GM10248 (cell line): ENCODE measurements around the gene DVL1.

Experiments
- CTCF ChIA-PET: fragments of 300-600 bp; sonication (Branson Sonifier 250); formaldehyde crosslinking; extraction: SDS; loops from one replicate; lab custom pipeline; 2021; ENCODE audit warnings: antibody characterized with exemption; lab: Yijun Ruan, JAX
- POLR2A ChIA-PET: fragments of 350-650 bp; sonication (Branson Sonifier 250); formaldehyde crosslinking; extraction: SDS; loops from one replicate; lab custom pipeline; 2020; ENCODE audit warnings: antibody characterized with exemption; lab: Yijun Ruan, JAX
- DNase-seq: peaks from one replicate; pipeline ENCODE4 v3.0.0; 2012; ENCODE audit errors: extremely low spot score
- TF ChIP-seq, protein P1 (sequence below): IDR thresholded peaks from 2 replicates; pipeline ENCODE4 v1.5.1; 2012; ENCODE audit warnings: mild to moderate bottlenecking, low read depth; ENCODE audit errors: extremely low read depth, missing control alignments, control extremely low read depth

The DVL1 gene

DNA sequence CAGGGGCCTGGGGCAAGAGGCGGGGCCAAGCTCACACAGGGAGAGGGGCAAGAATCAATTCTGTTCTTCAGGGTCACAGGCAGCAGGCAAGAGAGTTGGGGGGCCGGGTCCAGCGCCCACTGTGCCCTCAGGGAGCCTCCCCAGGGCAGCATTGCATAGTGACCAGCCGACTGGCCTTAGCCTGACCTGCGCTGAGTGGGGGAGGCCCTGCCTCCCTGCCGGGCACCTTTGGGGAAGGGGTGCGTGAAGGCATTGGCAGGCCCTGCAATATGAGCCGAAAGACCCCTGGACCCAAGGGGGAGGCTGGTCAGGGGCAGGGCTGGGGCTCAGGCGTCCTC is 56.8 kb downstream of the DVL1 start:
- DNase-seq, result no peak
- ChIA-PET CTCF (interaction anchor here (0.6 to 6.6 kb wide), 21 partner anchors 8 to 308 kb away, joined by 3 to 87 read pairs (median 5); partner anchors contain the start of gene SCNN1D), POLR2A (no interaction called here)
- TF ChIP-seq, protein P1, sequence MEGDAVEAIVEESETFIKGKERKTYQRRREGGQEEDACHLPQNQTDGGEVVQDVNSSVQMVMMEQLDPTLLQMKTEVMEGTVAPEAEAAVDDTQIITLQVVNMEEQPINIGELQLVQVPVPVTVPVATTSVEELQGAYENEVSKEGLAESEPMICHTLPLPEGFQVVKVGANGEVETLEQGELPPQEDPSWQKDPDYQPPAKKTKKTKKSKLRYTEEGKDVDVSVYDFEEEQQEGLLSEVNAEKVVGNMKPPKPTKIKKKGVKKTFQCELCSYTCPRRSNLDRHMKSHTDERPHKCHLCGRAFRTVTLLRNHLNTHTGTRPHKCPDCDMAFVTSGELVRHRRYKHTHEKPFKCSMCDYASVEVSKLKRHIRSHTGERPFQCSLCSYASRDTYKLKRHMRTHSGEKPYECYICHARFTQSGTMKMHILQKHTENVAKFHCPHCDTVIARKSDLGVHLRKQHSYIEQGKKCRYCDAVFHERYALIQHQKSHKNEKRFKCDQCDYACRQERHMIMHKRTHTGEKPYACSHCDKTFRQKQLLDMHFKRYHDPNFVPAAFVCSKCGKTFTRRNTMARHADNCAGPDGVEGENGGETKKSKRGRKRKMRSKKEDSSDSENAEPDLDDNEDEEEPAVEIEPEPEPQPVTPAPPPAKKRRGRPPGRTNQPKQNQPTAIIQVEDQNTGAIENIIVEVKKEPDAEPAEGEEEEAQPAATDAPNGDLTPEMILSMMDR, result no peak

DNA sequence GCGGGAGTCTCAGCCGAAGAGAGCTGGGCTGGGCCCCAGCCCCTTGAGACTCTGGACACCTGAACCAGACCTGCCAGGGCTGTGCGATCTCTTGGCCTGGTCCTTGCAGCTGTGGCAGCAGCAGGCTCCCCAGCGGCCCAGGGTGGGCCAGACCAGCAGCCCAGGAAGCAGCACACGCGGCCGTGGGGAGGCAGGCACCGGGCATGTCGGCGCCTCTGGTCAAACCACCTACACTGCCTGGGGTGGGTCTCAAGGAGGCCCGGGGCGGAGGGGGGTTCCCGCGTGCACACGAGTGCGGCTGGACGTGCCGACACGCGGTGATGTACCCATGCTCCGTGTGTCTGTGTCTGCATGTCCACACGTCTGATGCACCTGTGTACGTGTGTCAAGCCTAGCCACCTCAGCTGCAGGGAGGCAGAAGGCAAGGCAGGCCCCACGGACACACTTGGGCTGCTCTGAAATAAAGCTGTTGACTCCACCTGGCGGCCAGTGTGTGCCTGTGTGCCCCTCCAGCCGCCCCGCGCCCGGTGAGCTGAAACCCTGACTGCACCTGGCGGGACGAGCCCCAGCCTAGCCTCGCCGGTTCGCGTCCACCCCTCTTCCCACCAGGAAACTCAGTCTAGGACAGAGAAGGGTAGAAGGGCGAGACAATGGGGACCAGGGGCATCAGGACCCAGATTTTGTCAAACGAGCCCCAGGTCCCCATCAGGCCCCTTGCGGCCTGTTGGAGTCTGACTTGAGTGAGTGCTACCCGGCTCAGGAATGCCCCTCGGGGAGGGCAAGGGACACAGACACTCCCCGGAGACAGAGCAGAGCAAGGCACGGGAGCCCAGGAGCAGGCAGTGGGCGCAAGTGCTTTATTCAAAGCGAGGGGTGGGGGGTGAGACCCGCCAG is 57.4 kb downstream of the DVL1 start:
- peak; percentile 81 for DNase-seq
- CTCF ChIA-PET, result interaction anchor here (0.6 to 6.6 kb wide), 26 partner anchors 8 to 316 kb away, joined by 3 to 87 read pairs (median 4); partner anchors contain the start of gene SCNN1D
- TF ChIP-seq, protein P1, result peak; percentile 81
- POLR2A ChIA-PET, result no interaction called here

DNA sequence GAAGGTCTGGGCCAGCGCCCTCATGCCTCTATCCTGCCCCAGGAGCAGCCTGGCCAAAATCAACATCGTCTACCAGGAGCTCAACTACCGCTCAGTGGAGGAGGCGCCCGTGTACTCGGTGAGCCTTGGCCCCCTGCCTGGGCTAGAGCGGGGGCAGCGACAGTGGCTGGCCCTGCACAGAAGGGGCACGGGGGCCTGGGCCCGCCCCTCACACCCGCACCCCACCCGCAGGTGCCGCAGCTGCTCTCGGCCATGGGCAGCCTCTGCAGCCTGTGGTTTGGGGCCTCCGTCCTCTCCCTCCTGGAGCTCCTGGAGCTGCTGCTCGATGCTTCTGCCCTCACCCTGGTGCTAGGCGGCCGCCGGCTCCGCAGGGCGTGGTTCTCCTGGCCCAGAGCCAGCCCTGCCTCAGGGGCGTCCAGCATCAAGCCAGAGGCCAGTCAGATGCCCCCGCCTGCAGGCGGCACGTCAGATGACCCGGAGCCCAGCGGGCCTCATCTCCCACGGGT is 58.1 kb downstream of the DVL1 start:
- no peak for DNase-seq
- ChIA-PET POLR2A (no interaction called here), CTCF (interaction anchor here (0.7 to 6.6 kb wide), 25 partner anchors 9 to 317 kb away, joined by 3 to 87 read pairs (median 4); partner anchors contain the start of genes PERM1 and TNFRSF18)
- TF ChIP-seq, protein P1, result no peak

DNA sequence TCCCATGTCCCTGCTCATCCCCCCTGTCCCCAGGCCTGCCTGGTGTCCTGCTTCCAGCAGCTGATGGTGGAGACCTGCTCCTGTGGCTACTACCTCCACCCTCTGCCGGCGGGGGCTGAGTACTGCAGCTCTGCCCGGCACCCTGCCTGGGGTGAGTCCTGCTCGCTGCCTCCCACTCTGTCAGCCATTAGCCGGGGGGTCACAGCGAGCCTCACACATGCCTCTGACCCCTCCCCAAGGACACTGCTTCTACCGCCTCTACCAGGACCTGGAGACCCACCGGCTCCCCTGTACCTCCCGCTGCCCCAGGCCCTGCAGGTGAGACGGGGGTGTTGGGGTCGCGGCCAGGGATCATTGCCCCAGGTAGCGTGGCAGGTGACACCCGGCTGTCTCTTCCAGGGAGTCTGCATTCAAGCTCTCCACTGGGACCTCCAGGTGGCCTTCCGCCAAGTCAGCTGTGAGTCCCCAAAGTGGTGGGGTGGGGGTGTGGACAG is 58.9 kb downstream of the DVL1 start:
- TF ChIP-seq, protein P1, result peak; percentile 57
- peak; percentile 78 for DNase-seq
- ChIA-PET CTCF (interaction anchor here (0.8 to 6.6 kb wide), 7 partner anchors 10 to 309 kb away, joined by 3 to 87 read pairs (median 4); partner anchors contain the start of genes PERM1 and TNFRSF18), POLR2A (no interaction called here)

DNA sequence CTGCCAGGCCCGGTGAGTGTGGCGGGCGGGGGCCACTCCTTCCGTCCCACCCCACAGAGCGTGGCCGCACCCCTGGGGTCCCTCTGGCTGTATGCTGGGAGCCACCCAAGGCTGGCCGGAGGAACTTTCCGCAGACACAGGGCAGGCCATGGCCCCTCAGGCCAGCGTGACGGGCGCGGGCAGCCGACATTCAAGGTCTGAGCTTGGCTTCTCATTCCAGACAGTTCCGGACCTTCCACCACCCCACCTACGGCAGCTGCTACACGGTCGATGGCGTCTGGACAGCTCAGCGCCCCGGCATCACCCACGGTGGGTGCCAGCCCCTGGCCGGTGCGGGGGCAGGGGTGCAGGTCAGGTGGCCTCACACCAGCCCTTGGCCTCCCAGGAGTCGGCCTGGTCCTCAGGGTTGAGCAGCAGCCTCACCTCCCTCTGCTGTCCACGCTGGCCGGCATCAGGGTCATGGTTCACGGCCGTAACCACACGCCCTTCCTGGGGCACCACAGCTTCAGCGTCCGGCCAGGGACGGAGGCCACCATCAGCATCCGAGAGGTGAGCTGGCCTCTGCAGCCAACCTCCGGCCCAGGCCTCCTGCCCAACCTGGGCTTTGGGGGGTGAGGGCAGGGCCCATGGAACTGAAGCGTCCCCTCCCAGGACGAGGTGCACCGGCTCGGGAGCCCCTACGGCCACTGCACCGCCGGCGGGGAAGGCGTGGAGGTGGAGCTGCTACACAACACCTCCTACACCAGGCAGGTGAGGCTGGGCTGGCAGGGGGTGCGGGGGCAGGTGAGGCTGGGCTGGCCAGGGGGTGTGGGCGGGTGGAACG is 61.7 kb downstream of the DVL1 start:
- CTCF ChIA-PET, result interaction anchor here (1.1 to 1.9 kb wide), 3 partner anchors 11 to 293 kb away, joined by 3 to 5 read pairs (median 3); no protein-coding TSS in a partner anchor
- TF ChIP-seq, protein P1, result no peak
- DNase-seq, result no peak
- POLR2A ChIA-PET, result interaction anchor here (0.5 kb wide), 1 partner anchor 598 kb away, joined by 5 read pairs; no protein-coding TSS in a partner anchor
